Jurkat, Clone E6-1 (cell line): Measurements from ENCODE around the gene CIPC.

ENCODE experiments used
- DNase-seq: peaks from one replicate; pipeline ENCODE4 v3.0.0-alpha.2; 2011; ENCODE audit warnings: low read depth, low spot score
- H3K4me3 ChIP-seq: 2 replicates; pipeline ENCODE4 v1.5.1; 2011; ENCODE audit warnings: mild to moderate bottlenecking, low read length, control low read depth, moderate library complexity

Gene CIPC

DNA sequence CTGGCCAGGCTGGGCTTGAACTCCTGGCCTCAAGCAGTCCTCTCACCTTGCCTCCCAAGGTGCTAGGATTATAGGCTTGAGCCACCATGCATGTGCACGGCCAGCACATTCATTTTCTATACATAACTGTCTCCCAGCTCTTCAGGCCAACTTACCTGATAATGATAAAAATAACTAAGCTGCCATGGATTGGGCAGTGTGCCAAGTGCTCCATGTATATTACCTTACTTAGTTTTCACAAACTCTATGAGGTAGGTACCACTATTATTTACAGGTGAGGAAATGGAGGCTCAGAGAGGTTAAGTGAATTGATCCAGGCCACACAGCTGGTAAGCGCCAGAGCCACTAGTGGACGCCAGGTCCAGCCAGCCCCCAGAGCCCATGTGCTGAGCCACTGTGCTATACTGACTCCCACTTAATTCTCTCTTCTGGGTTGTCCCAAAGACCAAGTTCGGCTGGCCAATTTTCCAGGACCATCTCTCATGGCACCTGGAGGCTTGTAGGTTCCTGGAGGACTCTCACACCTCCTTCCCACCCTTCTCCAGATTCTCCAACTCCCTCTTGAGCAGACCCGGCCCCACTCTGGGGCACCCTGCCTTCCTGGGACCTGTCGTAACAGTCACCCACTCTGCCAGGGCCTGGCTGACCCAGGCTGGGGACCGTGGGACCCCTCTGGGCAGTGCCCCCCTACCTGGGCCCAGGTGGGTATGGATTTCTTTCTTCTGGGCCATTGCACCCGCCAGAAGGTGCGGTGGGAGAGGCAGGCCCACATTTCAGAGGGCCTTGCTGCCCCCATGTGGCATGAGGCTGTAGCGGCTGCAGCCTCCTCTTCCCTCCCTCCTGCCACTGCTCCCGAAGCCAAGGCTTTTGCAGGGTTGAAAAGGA is 30.2 kb upstream of the CIPC start:
- DNase-seq = no peak
- H3K4me3 ChIP-seq = no peak overlapping the region

GRCh38 chr14:77068517-77069200 is 29.4 kb upstream of the CIPC start:
- no peak for DNase-seq
- H3K4me3 ChIP-seq = no peak overlapping the region

GRCh38 chr14:77069551-77069950 is 28.5 kb upstream of the CIPC start:
- no peak overlapping the region for H3K4me3 ChIP-seq
- no peak for DNase-seq

DNA sequence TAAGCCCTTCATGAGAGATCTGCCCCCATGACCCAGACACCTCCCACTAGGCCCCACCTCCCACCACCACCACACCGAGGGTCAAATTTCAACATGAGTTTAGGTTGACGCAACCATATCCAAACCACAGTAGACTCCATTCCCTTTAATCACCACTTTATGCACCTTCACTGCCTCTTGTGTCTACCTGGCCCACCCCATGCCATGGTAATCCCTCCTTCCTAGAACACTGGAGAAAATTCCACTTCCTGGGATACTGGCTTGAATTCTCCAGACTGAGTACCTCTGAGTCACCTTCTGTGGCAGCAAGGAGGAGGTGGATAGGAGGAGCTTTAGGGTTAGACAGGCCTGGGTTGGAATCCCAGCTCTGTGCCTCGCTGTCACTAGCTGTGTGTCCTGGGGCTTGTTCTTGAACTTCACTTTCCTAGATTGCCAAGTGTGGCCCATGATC is 26.1 kb upstream of the CIPC start:
- DNase-seq = no peak
- H3K4me3 ChIP-seq = no peak overlapping the region

GRCh38 chr14:77074969-77075368 is 23.1 kb upstream of the CIPC start:
- no peak for DNase-seq

GRCh38 chr14:77076113-77076631 is 21.9 kb upstream of the CIPC start:
- no peak for DNase-seq

More at GRCh38 chr14:77074969-77075368, 23.1 kb upstream of the CIPC start:
- H3K4me3 ChIP-seq = no peak overlapping the region

GRCh38 chr14:77077040-77077439 is 21.0 kb upstream of the CIPC start:
- DNase-seq = no peak
- no peak overlapping the region for H3K4me3 ChIP-seq

More at GRCh38 chr14:77076113-77076631, 21.9 kb upstream of the CIPC start:
- H3K4me3 ChIP-seq = no peak overlapping the region

- no peak overlapping the region for H3K4me3 ChIP-seq
- no peak for DNase-seq
These were observed 15.7 kb upstream of the CIPC start for GRCh38 chr14:77082356-77082755.

GRCh38 chr14:77083082-77083481 is 15.0 kb upstream of the CIPC start:
- H3K4me3 ChIP-seq = no peak overlapping the region

GRCh38 chr14:77084985-77085384 is 13.1 kb upstream of the CIPC start:
- H3K4me3 ChIP-seq = no peak overlapping the region
- DNase-seq = no peak

More at GRCh38 chr14:77083082-77083481, 15.0 kb upstream of the CIPC start:
- no peak for DNase-seq

GRCh38 chr14:77085538-77085937 is 12.5 kb upstream of the CIPC start:
- no peak overlapping the region for H3K4me3 ChIP-seq
- no peak for DNase-seq

DNA sequence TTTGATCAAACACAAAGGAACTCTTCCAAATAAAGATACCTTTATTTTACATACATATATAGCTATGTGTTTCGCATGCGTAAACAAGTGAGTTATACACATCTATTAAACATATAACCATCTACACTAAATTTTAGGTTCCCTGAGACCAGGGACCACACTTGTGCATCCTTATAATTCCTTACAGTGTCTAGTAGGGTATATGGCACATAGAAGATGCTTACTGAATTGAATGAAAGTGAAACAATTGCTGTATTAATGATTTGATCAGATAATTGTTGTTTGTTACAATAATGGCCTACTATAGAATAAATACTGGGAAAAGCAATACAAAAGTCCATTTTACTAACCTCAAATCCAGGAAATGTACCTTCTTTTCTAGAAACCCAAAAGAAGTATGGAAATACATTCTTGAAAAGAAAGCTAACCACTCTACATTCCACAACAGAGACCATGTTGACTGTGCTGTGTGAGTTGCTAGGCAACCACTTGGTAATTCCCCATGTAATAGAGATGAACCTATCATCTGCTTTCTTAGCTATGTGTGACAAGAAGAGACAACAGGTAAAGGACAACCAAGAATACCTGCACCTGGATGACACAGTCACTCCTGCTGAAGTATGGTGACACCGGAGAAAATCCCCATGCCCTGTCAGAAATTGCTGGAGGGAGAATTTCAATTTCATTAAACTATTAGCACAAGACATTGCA is 11.9 kb upstream of the CIPC start:
- H3K4me3 ChIP-seq = no peak overlapping the region
- no peak for DNase-seq

- DNase-seq = no peak
- H3K4me3 ChIP-seq = no peak overlapping the region
These were observed 11.1 kb upstream of the CIPC start for GRCh38 chr14:77086951-77087350.

DNA sequence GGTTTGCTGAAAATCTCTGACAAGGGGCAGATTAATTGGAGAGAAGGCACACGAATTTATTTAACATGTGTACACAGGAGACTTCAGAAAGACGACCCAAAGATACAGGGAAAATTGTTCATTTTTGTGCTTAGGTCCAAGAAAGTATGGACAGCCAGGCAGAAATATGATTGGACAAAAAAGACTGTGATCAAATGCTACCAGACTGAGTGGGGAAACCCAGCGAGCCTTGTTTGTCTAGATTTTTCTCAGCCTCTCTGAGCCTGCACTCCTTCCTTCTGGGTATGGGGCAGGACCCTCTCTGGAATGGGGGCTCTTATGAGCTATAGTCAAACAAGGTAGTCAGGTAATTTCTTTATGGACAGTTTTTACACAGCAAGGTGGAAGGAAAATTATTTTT is 10.4 kb upstream of the CIPC start:
- H3K4me3 ChIP-seq = no peak overlapping the region
- no peak for DNase-seq

- no peak for DNase-seq
- no peak overlapping the region for H3K4me3 ChIP-seq
These were observed 9.8 kb upstream of the CIPC start for GRCh38 chr14:77088219-77088618.

GRCh38 chr14:77088645-77089044 is 9.4 kb upstream of the CIPC start:
- H3K4me3 ChIP-seq = no peak overlapping the region
- DNase-seq = no peak

GRCh38 chr14:77091518-77091917 is 6.5 kb upstream of the CIPC start:
- H3K4me3 ChIP-seq = no peak overlapping the region
- no peak for DNase-seq

GRCh38 chr14:77092676-77093075 is 5.4 kb upstream of the CIPC start:
- H3K4me3 ChIP-seq = no peak overlapping the region
- DNase-seq = no peak

GRCh38 chr14:77094672-77095284 is 3.3 kb upstream of the CIPC start:
- DNase-seq = peak; percentile 79
- no peak overlapping the region for H3K4me3 ChIP-seq
